T-helper 1 cell treated with Interleukin-12 subunit alpha and Interleukin-12 subunit beta and Interleukin-4 antibody, amounts not matched to agents 30 μg/mL and 1 μg/mL, for 36 hours (primary cell): Measurements from ENCODE around the gene FAHD1.

Experiments used
- H3K27ac Mint-ChIP-seq: one replicate; pipeline ENCODE4 v1.8.0; 2021; ENCODE audit warnings: mild to moderate bottlenecking, mixed read lengths
- H3K27me3 Mint-ChIP-seq: one replicate; pipeline ENCODE4 v1.8.0; 2021; ENCODE audit warnings: low read depth, mixed read lengths
- H3K36me3 Mint-ChIP-seq: one replicate; pipeline ENCODE4 v1.8.0; 2021; ENCODE audit warnings: low read depth, mixed read lengths
- H3K4me1 Mint-ChIP-seq: one replicate; pipeline ENCODE4 v1.8.0; 2021; ENCODE audit warnings: low read depth, mixed read lengths
- H3K4me3 Mint-ChIP-seq: one replicate; pipeline ENCODE4 v1.8.0; 2021; ENCODE audit warnings: mild to moderate bottlenecking, moderate library complexity, mixed read lengths
- H3K9me3 Mint-ChIP-seq: one replicate; pipeline ENCODE4 v1.8.0; 2021; ENCODE audit warnings: mixed read lengths

FAHD1 gene

DNA sequence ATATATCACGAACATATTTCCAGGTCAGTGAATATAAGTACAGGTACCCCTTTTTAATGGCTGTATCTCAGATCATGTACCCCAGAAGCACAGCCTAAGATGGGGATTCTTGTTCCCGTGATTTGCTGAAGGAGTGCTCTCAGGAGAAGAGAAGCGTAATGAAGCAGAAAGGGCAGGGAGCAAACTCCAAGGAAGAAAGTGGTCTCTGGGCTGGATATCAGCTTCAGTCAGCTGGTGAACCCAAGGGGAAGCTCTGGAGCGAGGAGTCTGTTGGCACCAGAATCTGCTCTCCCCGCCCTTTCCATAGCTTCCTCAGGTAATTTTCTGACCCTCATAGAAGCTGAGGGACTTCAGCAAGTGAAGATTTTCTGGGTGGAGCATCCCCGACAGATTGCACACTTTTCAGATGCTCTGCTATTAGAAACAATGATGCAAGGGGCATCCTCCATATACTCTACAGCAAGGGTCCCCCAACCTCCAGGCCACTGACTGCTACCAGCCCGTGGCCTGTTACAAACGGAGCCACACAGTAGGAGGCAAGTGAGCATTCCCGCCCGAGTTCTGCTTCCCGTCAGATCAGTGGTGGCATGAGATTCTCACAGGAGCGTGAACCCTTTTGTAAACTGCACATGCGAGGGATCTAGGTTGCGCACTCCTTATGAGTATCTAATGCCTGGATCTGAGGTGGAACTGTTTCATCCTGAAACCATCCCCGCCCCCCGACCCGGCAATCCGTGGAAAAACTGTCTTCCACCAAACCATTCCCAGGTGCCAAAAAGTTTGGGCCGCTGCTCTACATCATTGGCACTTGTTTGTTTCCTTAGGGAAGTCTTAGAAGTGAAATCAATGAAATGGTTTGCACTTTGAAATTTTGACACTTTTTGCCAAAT lies 4.4 kb downstream of the FAHD1 start:
- Mint-ChIP-seq H3K9me3 (no peaks in the 10 kb centered on the region), H3K27ac (no peak overlapping the region), H3K36me3 (peaks cover 3% of the 10 kb centered on the region), H3K27me3 (no peaks in the 10 kb centered on the region), H3K4me1 (peaks cover 16% of the 10 kb centered on the region), H3K4me3 (no peak overlapping the region)

- no peaks in the 10 kb centered on the region for H3K9me3 Mint-ChIP-seq
- H3K4me1 Mint-ChIP-seq: peaks cover 8% of the 10 kb centered on the region
- H3K27ac Mint-ChIP-seq: no peak overlapping the region
- peaks cover 3% of the 10 kb centered on the region for H3K36me3 Mint-ChIP-seq
- H3K27me3 Mint-ChIP-seq: no peaks in the 10 kb centered on the region
- no peak overlapping the region for H3K4me3 Mint-ChIP-seq
These were observed 5.9 kb downstream of the FAHD1 start for GRCh38 chr16:1832838-1833454.

- Mint-ChIP-seq H3K36me3 (peaks cover 3% of the 10 kb centered on the region), H3K9me3 (no peaks in the 10 kb centered on the region), H3K27ac (no peak overlapping the region), H3K4me1 (peaks cover 4% of the 10 kb centered on the region), H3K27me3 (no peaks in the 10 kb centered on the region), H3K4me3 (no peak overlapping the region)
These were observed 7.1 kb downstream of the FAHD1 start for GRCh38 chr16:1834096-1834495.

- peaks cover 4% of the 10 kb centered on the region for H3K4me1 Mint-ChIP-seq
- no peaks in the 10 kb centered on the region for H3K27me3 Mint-ChIP-seq
These were observed 12.5 kb downstream of the FAHD1 start for GRCh38 chr16:1839554-1839953.

GRCh38 chr16:1845985-1846384 lies 19.0 kb downstream of the FAHD1 start:
- H3K36me3 Mint-ChIP-seq: no peaks in the 10 kb centered on the region
- H3K4me1 Mint-ChIP-seq: no peaks in the 10 kb centered on the region
- H3K27me3 Mint-ChIP-seq: peaks cover 4% of the 10 kb centered on the region
- no peaks in the 10 kb centered on the region for H3K9me3 Mint-ChIP-seq
- no peak overlapping the region for H3K4me3 Mint-ChIP-seq
- no peak overlapping the region for H3K27ac Mint-ChIP-seq

More at GRCh38 chr16:1839554-1839953, 12.5 kb downstream of the FAHD1 start:
- Mint-ChIP-seq H3K27ac (no peak overlapping the region), H3K36me3 (no peaks in the 10 kb centered on the region), H3K9me3 (no peaks in the 10 kb centered on the region), H3K4me3 (no peak overlapping the region)

- Mint-ChIP-seq H3K4me3 (no peak overlapping the region), H3K27me3 (peaks cover 8% of the 10 kb centered on the region), H3K9me3 (no peaks in the 10 kb centered on the region), H3K4me1 (no peaks in the 10 kb centered on the region), H3K27ac (no peak overlapping the region), H3K36me3 (no peaks in the 10 kb centered on the region)
These were observed 19.4 kb downstream of the FAHD1 start for GRCh38 chr16:1846416-1846815.

DNA sequence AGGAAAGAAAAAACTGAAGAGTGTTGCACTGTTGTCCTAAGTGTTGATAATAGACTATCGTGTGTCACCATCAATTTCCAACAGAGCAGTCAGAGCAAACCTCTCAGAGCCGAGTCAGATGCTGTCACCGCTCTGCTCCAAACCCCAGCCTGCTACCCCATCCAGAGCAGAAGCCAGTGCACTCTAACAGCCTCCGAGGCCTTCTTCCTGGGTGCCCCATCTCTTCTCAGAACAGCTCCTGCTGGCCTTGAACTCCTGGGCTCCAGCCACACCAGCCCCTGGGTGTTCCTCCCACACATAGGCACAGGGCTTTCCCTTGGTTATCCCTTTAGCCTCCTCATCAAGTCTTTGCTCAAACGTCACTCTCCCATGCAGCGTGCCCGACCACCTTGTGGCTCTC lies 24.0 kb downstream of the FAHD1 start:
- H3K9me3 Mint-ChIP-seq: no peaks in the 10 kb centered on the region
- H3K36me3 Mint-ChIP-seq: no peaks in the 10 kb centered on the region
- no peak overlapping the region for H3K4me3 Mint-ChIP-seq
- H3K4me1 Mint-ChIP-seq: peaks cover 13% of the 10 kb centered on the region
- no peak overlapping the region for H3K27ac Mint-ChIP-seq
- H3K27me3 Mint-ChIP-seq: peaks cover 9% of the 10 kb centered on the region

- H3K27me3 Mint-ChIP-seq: peaks cover 9% of the 10 kb centered on the region
- no peaks in the 10 kb centered on the region for H3K9me3 Mint-ChIP-seq
- H3K36me3 Mint-ChIP-seq: no peaks in the 10 kb centered on the region
These were observed 24.8 kb downstream of the FAHD1 start for GRCh38 chr16:1851793-1852192.

GRCh38 chr16:1857433-1858097 lies 30.6 kb downstream of the FAHD1 start:
- Mint-ChIP-seq H3K4me1 (peaks cover 17% of the 10 kb centered on the region), H3K27me3 (peaks cover 25% of the 10 kb centered on the region), H3K4me3 (no peak overlapping the region), H3K9me3 (no peaks in the 10 kb centered on the region), H3K27ac (no peak overlapping the region), H3K36me3 (no peaks in the 10 kb centered on the region)

More at GRCh38 chr16:1851793-1852192, 24.8 kb downstream of the FAHD1 start:
- H3K4me1 Mint-ChIP-seq: peaks cover 13% of the 10 kb centered on the region
- H3K4me3 Mint-ChIP-seq: no peak overlapping the region
- no peak overlapping the region for H3K27ac Mint-ChIP-seq

DNA sequence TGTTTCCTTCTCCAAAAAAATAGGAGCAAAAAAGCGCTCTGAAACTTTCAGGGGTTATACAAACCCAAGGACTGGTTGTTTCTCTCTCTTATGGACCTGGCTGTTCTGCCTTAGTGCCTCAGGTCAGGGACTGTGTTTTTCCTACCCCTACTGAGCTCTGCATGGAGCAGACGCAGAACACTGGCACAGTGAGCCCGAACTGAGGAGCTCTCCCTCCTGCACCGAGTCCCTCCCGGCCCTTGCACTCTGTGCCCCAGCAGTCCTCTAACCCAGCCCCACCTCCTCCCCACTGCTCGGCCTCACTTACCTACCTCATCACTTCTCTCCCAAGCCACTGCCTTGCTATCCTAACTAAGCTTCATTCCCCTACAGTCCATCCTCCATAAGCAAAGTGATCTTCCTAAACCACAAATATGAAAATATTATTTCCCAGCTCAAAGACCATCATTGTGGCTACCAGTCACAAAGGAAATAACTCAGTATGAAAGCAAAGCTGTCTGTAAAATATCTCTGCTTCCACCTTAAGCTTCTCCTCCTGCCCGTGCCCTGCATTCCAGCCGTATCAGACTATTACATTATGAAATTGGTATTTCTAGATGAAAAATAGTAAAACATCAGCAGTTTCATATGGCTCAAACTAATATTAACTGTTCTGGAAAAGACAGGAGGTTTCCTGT lies 31.3 kb downstream of the FAHD1 start:
- Mint-ChIP-seq H3K9me3 (no peaks in the 10 kb centered on the region), H3K4me1 (peaks cover 17% of the 10 kb centered on the region), H3K4me3 (no peak overlapping the region), H3K36me3 (no peaks in the 10 kb centered on the region), H3K27me3 (peaks cover 25% of the 10 kb centered on the region), H3K27ac (no peak overlapping the region)

DNA sequence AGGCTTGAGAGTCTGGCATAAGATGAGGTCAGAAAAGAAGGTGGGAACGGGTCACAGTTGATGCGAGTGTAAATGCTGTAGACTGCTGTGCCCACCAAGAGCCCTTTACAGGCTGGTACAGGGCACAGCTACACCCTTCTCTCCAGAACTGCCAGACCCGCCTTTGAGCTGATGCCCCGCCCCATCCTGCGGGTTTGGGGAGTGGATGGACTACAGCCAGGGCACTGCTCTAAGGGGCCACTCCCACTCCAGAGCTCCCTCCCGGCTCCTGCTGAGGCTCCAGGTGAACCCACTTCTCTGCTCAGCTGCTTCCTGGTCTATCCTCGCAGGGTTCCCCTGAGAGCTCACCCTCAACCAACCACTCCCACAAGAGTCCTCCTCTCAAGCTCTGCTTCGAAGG lies 32.6 kb downstream of the FAHD1 start:
- no peak overlapping the region for H3K27ac Mint-ChIP-seq
- H3K27me3 Mint-ChIP-seq: peaks cover 29% of the 10 kb centered on the region
- H3K4me1 Mint-ChIP-seq: peaks cover 16% of the 10 kb centered on the region
- H3K36me3 Mint-ChIP-seq: no peaks in the 10 kb centered on the region
- H3K4me3 Mint-ChIP-seq: no peak overlapping the region
- no peaks in the 10 kb centered on the region for H3K9me3 Mint-ChIP-seq

DNA sequence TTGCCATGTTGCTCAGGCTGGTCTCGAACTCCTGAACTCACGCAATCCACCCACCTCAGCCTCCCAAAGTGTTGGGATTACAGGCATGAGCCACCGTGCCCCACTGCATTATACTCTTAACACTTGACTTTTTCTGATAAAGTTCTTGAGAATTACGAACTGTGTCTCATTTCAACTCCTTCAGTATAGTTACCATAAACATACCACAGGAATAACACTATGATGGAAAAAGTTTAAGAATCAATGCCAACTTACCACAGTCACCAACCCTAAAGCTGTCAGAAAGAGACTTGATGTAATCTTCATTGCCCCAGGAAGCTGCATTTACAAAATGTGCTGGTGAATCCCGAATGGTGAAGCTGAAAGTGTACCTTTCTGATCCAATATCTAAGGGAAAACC lies 34.7 kb downstream of the FAHD1 start:
- no peaks in the 10 kb centered on the region for H3K9me3 Mint-ChIP-seq

GRCh38 chr16:1862394-1862793 lies 35.4 kb downstream of the FAHD1 start:
- H3K27ac Mint-ChIP-seq: no peak overlapping the region
- no peaks in the 10 kb centered on the region for H3K9me3 Mint-ChIP-seq
- no peak overlapping the region for H3K4me3 Mint-ChIP-seq
- H3K36me3 Mint-ChIP-seq: no peaks in the 10 kb centered on the region
- peaks cover 39% of the 10 kb centered on the region for H3K27me3 Mint-ChIP-seq
- H3K4me1 Mint-ChIP-seq: no peaks in the 10 kb centered on the region

More for the DNA sequence above, 34.7 kb downstream of the FAHD1 start:
- no peak overlapping the region for H3K27ac Mint-ChIP-seq
- no peaks in the 10 kb centered on the region for H3K36me3 Mint-ChIP-seq
- H3K27me3 Mint-ChIP-seq: peaks cover 39% of the 10 kb centered on the region
- no peak overlapping the region for H3K4me3 Mint-ChIP-seq
- H3K4me1 Mint-ChIP-seq: peaks cover 4% of the 10 kb centered on the region

DNA sequence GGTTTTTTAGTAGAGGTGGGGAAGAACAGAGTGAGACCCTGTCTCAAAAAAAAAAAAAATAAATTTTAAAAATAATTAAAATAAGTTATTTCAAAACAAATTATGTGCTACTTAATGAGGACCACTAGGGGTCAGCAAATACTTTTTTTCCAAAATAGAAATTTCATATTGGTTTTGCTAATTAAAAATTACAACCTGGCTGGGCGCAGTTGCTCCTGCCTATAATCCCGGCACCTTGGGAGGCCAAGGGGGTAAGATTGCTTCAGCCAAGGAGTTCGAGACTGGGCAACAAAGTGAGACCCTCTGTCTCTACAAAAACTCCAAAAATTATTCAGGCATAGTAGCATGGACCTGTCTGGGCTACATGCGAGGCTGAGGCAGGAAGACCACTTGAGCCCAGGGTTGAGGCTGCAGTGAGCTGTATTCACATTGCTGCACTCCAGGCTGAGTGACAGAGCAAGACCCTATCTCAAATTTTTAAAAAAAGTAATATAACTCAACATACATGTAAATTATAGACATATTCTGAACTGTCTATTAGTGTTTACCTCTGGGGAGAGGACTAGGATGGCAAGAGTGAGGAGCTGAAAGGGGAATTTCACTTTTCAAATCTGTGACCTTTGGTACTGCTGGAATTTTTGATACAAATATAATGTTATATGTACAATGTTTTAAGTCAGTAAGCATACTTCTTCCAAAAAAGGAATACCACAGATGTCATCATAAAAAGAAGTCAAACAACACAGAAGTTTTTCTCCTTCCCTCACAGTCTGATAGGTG lies 36.9 kb downstream of the FAHD1 start:
- Mint-ChIP-seq H3K9me3 (no peaks in the 10 kb centered on the region), H3K27ac (no peak overlapping the region), H3K27me3 (peaks cover 30% of the 10 kb centered on the region), H3K4me3 (no peak overlapping the region), H3K4me1 (no peaks in the 10 kb centered on the region), H3K36me3 (no peaks in the 10 kb centered on the region)
